HG03060 (cell line): ENCODE measurements around the gene MINDY4B.

Experiments used
- ATAC-seq: cut with Tn5 transposase; IDR thresholded peaks from one replicate; pipeline ENCODE4 v1.9.1; 2021; ENCODE audit warnings: low read depth, moderate number of reproducible peaks; ENCODE audit not compliant: unreplicated experiment

The MINDY4B gene

DNA sequence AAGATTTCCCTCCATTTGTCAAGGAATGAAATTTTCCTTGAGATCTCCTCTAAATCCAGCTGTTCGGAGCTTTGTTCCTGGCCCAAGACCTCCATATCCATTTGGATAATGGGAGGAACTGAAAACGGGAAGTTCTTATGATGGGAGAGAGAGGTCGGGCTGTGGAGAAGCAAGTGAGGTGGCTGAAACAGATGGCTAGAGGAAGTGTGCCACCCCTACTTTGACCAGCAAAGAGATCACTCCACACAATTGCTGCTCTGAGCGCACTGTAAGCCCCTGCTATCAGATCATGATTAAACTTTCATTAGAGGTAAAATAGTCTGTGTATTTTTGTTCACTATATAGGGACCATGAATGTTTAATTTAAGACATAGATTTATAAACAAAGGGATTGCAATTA lies at the start of gene MINDY4B:
Gene MINDY4B, minus strand, starts transcription at position 101 of the 400 bp plus-strand sequence. Its CDS starts 0 bp downstream, at position 101.
- ATAC-seq: no peak

DNA sequence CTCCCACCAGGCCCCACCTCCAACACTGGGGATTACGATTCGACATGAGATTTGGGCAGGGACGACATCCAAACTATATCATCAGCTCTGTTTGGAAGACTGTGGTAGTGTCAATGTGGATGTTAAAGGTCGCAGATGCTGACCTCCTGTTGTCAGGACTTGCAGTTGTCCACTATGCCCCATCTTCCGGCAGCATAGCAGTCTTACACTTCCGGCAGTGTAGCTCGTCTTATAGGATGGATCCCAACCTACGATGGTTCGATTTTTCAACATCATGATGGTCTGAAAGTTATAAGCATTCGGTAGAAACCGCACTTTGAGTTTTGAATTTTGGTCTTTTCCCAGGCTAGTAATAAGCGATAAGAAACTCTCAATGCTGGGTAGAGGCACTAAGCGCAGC lies 46.7 kb upstream of the MINDY4B start:
- no peak for ATAC-seq

DNA sequence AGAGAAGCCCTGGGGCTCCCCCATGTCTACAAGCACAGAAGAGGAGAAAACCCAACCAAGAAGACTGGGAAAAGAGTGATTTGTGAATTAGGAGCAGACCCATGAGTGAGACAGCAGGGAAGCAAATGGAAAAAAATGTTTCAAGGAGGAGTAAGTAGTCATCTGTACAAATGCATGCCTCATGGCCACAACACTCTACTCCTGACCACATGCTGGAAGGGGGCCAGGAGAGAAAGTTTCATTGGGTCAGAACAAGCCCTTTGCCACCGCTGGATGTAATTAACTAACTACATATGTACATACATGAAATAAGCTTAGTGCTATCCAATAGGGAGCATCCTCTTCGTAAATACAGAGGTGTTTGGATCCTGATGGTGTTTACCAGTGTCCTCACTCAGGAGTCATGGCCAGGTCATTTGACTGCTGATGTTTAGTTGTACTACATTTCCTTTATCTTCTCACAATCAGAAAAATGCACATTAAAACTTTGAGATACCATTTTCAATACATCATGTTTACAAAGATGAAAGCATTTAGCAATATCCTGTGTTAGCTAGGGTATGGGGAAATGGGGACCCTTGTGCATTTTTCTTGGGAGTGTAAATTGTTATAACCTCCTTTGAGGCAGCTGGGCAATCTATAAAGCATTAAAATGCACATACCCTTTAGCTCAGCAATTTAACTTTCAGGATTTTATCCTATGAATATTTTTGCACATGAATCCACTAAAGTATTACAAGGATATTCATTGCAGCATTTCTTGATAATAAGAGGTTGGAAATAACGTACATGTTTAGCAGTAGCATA lies 40.2 kb upstream of the MINDY4B start:
- ATAC-seq: no peak

DNA sequence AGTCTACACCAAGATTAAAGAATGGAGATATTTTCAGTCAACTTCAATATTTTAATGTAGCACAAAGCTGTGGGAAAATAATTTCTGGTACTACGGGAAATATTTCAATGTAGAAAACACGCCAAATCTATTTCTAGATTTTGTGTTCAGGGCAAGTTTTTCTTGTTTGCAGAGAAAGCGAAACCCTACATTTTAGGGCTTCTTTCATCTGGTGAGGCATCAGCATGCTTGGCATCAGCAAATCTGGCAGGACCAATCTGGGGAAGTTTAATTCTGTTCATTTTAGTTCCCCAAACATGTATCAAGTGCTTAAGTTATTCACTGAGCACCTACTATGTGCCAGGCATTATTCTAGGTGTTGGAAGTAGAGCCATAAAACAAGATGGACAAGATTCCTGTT lies 37.0 kb upstream of the MINDY4B start:
- ATAC-seq: no peak

DNA sequence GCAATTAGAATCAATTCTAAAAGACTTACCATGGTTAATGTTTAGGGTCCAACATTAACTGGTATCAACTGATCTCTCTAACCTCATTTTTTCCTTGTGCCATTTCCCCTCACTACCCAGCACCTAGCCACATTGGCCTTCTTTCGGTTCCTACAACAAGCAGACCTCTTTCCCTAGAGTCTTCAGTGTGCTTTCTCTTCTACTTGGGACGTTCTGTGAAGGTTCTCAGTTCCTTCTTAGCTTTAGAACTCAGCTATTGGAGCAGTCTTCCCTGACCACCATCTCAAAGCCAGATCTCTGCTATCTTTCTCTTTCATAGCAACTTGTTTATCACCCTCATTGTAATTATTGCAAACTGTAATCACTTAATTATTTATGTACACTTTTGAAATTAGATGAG lies 31.5 kb upstream of the MINDY4B start:
- peak; percentile 53 for ATAC-seq

DNA sequence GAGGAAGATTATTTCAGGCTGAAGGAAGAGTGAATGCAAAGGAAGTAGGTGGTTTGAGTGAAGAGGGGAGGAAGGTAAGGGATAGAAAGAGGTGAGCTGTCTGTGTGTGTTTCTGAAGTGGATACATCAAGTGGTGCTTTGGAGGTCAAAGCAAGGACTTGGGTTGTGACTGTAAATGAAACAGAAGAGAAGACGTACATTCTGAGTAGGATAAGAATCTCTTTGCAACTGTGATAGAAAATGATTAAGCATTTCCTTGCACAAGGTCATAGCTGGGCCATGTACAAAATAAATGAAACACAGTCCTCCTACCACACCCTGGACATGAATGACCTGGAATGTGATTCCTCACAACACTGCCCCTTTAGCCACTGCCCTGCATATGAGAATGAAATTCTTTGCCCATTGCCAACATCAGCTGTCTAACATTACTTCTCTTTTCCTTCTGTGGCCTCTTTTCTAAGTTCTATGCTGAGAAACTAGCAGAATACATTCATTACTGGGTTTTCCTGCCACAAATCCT lies 28.3 kb upstream of the MINDY4B start:
- ATAC-seq: no peak

DNA sequence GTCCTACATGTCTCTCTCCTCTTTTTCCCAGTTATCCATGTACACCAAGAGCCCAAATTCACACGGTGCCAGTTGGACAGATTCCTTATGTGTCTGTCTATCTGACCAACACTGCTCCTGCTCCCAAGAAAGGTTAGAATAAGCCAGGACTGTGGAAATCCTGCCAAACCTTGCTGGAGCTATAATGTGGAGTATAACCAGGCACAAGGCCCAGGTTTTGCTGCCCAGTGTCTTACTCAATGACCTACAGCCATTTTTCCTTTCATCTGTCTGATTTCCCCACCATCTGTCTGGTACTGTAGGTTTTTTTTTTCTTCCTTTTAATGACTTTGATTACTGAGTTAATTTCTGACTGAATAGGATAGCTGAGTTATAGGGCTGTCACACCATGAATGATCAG lies 26.5 kb upstream of the MINDY4B start:
- ATAC-seq: no peak

DNA sequence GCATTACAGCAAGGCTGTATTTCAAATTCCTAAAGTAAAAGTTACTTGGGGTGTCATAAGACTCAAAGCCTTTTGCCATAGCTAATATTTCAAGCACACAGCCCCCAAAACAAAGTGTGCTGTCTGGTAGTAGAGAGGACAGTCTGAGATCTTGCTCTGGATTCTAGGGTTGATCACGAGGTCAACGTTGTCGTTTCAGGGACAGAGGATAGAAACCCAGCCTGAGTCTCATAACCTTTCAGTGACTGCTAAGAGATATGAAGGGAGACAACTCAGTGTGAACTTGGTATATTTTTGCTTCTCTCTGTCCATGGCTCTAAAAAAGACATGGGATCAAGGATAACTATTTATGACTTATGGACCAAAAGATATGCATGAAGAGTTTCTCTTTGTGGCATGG lies 25.6 kb upstream of the MINDY4B start:
- no peak for ATAC-seq

DNA sequence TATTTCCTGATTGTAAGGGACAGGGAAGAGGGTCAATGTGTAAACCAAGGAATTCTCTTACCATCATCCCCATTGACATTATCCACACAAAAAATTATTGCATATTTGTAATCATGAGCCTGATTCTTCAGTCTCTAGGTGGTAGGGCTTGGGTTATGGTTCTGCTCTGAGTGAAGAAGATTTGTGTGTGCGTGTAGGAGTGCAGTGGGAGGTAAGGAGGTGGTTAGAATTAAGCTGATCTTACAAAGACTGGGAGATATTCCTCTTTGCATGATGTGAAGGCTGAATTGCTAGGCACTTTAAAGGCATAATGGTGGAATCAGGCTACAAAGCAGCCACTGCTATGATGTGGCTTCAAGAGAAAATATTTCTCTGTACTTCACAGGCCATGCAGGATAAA lies 23.0 kb upstream of the MINDY4B start:
- no peak for ATAC-seq

DNA sequence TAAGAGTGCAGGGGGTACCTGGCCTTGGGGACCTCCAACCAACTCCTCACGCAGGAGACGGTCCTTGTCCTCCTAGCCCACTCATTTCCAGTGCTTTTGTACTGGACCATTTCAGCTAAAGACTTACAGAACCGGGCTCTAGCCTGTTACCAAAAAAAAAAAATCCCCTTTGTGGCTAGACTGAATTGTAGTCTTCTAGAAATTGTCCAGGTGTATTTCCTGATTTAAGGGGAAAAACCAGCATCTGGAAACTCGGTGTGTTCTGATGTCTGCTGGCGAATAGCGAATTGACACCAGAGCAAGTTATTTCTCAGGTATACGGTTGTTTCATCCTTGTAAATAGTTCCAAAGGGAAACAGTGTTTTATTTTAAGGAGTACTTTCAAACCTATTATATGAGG lies 21.1 kb upstream of the MINDY4B start:
- ATAC-seq: no peak

DNA sequence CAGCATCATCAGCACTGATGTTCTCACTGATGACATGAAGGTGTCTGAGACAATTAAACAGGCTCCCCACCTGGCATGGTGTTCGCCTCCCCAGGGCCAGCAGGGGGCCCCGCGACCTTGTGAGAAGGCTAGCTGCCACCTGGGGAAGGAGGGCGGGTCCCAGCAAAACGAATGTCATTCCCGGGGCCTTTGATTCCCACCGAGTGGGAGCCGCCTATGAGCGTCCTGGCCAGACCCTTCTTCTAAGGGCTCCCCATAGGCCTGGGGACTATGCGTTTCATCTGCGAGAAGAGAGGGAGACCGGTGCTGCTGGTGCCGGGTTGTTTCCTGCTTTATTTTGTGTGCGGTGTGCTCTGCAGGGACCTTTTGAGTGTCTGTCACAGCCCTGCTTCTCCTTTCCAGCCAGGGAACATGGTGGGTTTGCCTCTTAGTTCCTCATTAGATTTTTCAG lies 20.5 kb upstream of the MINDY4B start:
- no peak for ATAC-seq

DNA sequence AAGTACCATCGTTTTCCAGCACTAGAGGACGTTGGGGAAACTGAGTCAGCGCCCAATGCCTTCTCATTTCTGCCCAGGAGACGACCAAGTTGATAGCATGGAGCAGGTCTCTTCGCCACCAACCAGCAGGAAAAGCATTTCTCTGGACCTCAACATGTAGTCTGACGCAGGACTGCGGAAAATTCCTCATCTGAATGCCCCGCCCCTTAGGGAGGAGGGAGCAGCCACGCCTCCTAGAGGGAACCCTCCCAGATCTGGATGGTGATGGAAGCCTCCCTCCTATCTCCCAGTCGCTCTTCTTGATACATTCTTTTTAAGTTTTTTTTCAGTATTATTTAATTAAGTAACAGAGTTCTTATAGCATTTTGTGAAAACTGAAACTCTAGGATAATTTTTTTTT lies 17.4 kb upstream of the MINDY4B start:
- ATAC-seq: no peak

DNA sequence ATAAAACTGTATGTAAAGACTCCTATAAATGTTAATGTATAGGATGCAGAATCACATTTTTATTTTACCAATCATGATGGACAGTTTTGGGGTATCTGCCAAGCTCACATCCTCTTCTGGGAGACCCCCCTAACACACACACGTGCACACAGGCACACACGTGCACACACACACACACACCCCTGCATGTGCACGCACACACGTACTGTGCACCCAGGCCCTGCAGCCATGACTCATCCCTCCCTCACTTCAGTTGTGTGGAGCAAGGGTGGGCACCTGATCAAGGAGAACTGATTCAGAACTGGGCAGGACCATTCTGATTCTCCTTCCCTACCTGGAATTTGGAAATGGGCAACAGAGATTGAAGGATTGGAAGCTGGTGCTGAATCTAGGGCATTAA lies 16.0 kb upstream of the MINDY4B start:
- ATAC-seq: no peak

DNA sequence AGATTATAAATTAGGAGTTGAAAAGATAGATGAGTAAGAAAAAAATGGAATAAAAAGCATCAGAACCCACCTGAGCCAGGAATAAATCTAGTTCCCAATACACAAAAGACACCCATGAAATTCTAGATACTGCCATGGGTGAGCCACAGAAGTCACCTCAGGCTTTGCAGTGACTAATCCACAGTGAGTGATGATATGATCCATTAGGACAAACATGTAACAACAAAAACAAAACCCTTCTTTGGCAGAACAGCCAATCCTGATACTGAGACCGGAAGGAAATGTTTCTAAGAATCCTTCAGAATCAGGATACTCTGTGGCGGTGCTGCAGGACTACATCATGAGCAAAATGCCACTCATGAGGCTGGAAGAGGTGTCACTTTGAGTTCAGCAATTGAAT lies 15.0 kb upstream of the MINDY4B start:
- no peak for ATAC-seq

DNA sequence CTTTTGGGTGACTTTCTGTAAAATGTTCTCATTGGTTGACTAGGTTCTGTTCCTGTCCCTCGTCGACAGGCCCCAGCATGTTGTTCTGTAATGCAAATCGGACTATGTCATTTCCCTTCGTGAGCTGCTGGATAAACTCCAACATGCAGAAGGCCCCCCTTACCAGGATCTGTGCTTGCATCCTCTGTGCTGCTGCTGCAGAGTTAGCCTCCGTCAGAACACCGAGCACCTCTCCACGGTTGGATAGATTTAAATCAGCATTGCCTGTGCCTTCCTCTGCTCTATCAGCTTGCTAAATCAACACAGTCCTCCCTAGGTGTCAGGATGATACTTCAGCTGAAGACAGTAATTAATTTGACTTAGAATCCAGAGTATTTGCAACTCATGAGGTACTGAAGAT lies 12.7 kb upstream of the MINDY4B start:
- ATAC-seq: no peak

DNA sequence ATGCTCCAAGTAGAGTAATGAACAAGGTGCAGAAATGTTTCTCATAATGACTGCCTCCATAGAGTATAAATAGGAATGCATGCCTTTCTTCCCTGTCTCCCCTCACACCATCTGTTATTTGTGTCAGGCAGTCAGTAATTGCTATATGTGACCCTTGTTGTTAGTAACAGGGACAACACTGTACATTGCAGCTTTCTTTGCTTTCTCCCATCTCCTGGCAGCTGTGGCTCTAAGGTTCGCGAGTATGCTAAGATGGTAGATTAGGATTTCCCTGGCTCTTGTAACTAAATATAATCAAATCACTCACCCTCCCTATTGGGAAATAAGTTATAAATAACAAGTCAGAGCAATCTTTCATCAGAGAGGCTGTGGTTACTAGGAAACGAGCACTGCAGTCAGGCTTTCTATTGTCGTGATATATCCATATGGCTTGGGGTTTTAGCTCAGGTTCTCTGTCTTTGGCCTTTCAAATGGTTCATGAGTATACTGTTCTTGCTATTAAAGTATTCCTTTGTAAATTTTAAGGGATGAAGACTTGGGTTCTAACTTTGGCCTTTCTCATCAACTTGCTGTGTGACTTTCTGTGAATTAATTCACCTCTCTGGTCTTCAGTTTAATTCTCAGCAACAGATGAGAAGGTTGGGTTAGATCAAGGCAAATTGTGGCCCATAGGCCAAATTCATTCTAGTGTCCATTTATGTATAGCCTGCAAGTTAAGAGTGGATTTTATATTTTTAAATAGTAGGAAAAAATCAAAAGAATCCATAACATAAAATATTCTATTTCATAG lies 8.1 kb upstream of the MINDY4B start:
- ATAC-seq: no peak

DNA sequence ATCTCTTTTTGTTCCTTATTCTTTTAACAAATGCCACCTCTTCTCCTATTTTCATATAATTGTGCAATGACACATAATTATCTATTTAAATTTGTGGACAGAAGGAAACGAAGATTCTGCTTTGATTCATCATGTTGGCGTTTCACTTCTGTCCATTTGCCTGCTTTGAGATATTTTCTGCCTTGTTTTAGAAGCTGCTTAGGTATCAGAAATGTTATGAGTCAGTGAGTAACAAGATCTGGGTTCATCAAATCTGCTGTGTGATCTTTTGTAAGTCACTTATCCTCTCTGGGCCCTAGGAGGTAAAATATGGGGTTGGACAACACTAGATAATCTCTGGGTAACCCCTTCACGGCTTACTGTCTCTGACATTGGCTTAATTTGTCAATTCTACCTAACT lies 7.3 kb upstream of the MINDY4B start:
- ATAC-seq: no peak

DNA sequence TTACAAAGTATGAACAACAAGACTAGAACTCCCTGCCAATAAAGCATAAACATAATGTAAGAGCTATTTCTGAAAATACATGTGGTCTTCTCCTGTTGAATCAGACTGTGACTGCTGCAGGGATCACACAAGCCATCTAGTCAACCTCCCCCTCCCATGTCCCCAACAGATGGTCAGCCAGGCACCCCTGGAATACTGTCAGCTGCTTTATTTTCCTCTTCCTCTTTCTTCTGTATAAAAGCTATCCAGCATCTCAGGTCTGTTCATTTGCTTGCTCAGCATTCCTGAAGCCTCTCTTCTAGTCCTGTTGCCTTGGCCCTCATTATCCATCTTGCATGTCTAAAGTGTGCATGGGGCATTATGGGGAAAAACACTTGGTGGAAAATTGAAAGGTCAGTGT lies 6.5 kb upstream of the MINDY4B start:
- ATAC-seq: no peak

DNA sequence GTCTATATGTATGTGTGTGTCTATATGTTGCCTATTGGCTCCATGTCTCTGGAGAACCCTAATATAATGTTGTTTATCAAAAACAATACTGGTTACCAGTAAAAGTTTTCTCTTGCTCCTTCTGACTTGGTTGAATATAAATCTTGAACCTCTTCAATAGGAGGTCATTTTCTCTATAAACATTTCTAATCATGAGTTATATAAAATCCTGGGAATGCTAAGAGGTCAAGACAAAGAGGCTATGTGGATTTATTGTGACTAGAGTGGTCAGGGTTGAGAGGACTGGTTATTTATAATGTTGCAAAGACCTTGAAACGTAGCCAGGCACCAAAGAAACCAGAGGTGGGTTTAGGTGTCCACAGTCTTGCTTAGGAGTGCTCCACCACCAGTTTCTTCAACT lies 1.2 kb upstream of the MINDY4B start:
- no peak for ATAC-seq

DNA sequence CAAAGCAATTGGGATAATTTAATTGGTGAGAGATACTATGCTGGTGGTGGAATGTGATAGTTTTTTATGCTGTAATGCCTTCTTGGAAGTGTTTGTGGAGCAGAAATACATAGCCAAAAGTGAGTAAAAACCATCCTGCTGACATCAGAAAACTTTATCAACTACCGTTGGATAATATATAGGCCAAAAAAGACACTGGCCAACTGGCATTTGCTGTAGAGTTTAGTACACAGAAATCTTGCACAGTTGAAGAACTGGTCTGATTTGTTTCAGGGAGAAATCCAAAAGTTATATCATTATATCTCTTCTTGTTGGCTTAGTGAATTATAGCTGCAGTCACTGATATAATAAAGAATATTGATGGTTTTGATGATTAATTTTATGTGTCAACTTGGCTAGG lies 507 bp upstream of the MINDY4B start:
- ATAC-seq: no peak

DNA sequence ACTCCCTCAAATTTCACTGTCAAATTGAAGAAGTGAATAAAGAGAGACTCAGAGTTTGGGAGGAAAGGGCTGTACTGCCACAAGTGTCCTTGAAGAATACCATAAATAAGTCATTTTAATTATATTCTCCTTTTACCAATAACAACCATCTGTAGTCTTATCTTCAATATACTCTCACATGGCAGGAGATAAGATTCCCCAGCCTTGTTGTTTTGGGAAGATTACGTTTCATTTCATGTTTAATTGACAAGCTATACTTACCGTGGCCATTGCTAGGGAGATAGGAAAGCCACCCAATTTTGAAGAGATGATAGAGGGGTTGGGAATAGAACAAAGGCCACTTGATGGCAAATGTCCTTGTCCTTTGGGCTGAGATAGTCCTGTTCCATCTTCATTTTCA lies 2.3 kb downstream of the MINDY4B start:
- ATAC-seq: no peak

DNA sequence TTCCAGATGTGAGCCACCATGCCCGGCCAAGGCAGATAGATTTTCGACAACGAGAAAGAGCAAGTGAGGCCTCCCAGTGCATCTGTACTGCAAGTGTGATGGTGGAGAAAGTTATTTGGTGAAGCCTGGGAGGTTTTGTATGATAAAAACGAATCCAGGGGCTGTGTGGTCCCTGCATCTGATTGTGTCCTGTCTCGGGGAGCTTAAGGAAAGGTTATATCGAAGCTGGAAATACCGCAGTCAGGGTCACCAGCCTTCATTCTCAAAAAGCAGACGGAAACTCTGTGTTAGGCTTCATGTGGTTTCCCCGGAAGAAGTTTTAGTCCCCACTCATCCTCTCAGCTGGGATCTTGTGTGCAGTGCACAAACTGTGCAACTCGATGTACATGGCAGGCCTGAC lies 3.4 kb downstream of the MINDY4B start:
- ATAC-seq: no peak
